ENCODE measurements around the gene TBX19. TPM values are rescaled to one million over a fixed set of nuclear protein-coding genes. Genes with fewer than 3 reads are reported as not detected.

The TBX19 gene
- total RNA-seq, 4 donors from 2014 or later, result 1.7 to 4.2 (median 2.5) TPM

DNA sequence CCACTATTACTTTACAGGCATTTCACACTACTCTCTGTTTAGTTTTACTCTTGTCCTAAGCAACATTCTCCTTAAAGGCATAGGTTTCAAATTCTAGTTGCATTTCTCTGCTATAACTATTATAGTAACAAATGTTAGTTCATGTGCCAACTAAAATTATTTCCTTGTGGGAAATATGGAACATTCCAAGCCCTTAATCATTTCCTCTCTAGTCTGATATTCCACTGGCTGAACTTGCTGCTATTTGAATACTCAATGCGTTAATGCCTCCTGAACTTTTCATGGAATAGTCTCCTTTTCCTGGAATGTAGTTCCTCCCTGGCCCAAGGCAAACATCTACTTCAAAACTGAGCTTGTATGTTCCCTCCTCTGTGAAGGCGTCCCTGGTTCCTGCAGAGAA is 19.3 kb upstream of the TBX19 start:
- TF ChIP-seq, protein P1, sequence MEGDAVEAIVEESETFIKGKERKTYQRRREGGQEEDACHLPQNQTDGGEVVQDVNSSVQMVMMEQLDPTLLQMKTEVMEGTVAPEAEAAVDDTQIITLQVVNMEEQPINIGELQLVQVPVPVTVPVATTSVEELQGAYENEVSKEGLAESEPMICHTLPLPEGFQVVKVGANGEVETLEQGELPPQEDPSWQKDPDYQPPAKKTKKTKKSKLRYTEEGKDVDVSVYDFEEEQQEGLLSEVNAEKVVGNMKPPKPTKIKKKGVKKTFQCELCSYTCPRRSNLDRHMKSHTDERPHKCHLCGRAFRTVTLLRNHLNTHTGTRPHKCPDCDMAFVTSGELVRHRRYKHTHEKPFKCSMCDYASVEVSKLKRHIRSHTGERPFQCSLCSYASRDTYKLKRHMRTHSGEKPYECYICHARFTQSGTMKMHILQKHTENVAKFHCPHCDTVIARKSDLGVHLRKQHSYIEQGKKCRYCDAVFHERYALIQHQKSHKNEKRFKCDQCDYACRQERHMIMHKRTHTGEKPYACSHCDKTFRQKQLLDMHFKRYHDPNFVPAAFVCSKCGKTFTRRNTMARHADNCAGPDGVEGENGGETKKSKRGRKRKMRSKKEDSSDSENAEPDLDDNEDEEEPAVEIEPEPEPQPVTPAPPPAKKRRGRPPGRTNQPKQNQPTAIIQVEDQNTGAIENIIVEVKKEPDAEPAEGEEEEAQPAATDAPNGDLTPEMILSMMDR (IDR thresholded peaks at IDR 0.05; ENCODE audit: low read depth), result no peak

DNA sequence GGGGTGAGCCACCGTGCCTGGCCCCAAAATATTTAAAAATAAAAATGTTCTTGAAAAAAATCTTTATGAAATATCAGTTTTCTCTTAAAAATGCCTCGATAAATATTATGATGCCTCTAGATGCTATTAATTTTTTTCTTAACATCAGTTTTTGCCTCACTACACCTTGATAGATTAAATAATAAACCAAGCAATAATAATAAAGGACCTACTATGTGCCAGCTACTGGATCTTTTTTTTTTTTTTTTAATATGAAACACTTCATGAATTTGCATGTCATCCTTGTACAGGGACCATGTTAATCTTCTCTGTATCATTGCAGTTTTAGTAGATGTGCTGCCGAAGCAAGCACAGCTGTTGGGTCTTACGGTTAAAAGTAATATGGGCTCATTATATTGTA is 17.5 kb upstream of the TBX19 start:
- TF ChIP-seq, protein P1 (IDR thresholded peaks at IDR 0.05; ENCODE audit: low read depth), result no peak

DNA sequence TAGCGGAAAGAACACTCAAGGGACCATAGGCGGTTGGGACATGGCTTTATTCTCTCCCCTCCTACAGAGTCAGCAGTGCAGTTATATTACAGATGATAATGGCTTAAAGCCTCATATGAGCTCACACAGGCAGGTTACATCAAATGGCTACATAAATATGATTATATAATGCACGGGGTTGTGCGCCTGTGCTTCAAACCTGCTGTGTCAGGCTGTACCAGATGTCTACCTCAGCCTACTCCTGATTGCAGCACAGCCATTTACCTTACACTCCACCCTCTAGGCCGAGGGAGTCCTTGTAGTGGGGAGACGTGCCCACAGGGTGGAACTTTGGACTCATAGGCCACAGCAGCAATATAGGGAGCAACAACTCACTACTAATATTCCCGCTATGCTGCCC is 16.4 kb upstream of the TBX19 start:
- TF ChIP-seq, protein P1 (IDR thresholded peaks at IDR 0.05; ENCODE audit: low read depth), result no peak

DNA sequence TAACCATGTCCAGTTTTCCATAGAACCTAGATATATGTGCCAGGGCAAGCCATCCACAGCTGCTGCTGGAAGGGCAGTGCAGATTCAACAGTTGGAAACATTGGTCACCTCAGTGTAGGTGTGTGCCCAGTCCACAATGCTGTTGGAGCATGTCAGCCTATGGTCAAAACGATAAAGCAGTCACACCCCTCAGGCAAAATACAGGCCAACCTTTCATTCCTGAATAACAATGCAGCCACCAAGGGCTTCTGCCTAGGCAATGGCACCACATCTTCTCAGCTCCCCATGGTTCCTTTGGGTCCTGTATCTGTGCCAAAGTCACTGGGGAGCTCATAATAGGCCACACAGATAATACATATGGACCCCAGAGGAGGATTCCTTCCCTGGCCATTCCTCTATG is 15.1 kb upstream of the TBX19 start:
- TF ChIP-seq, protein P1 (IDR thresholded peaks at IDR 0.05; ENCODE audit: low read depth), result no peak

DNA sequence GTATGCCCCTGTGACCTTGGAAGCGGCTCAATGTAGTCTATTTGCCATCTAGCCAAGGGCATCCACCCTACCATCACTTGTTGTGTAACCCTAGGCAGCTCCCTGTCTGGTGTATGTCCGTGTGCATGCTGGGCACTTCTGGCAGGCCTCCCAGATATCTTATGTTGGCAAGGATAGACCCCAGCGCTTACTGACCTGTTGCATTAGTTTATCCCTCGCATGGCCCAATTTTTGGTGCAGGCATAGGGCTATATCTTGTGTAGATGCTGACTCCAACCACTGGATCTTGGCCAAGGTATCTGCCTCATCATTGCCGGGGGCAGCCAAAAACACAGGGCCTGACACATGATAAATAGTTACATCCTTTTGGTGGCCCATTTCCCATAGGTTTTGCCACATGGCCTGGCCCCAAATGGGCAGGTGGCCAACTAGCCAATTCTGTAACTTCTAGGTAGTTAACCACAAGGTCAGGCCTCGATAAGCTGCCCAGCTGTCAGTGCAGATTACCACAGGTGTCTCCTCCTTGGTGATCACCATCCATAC is 14.0 kb upstream of the TBX19 start:
- TF ChIP-seq, protein P1 (IDR thresholded peaks at IDR 0.05; ENCODE audit: low read depth), result no peak

DNA sequence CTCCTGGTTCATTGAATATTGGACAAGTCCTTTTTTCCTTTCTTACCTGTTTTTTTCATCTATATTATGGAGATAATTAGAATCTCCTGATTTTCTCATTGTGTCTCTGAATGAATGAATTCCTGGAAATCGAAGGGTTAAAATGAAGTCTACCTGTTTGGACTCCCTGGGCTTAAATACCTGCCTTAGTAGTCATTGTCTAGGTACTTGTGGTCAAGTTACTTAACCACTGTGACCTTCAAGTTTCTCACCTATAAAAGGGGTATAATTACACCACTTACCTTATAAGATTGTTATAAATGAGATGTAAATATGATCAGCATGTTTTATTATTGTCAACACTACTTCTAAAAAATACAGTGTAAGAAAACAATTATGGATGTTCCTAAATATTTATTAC is 9.0 kb upstream of the TBX19 start:
- TF ChIP-seq, protein P1 (IDR thresholded peaks at IDR 0.05; ENCODE audit: low read depth), result no peak

DNA sequence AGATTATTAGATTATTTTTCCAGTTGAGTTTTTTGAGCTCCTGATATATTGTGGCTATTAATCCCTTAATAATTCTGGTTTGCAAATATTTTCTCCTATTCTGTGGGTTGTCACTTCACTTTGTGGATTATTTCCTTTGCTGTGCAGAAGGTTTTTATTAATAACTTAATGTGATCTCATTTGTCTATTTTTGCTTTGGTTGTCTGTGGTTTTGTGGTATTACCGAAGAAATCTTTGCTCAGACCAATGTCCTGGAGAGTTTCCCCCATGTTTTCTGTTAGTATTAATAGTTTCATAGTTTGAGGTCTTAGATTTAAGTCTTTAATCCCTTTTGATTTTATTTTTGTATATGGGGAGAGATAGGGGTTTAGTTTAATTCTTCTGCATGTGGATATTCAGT is 7.1 kb upstream of the TBX19 start:
- TF ChIP-seq, protein P1 (IDR thresholded peaks at IDR 0.05; ENCODE audit: low read depth), result no peak

Data from subcutaneous adipose tissue (tissue), 4 donors.